Prostate gland (tissue), 2 donors: Measurements from ENCODE around the gene MLLT1.

ENCODE experiments used
- CTCF ChIP-seq, 4 experiments: fragments of 200-600 bp in 2 of 4; fragments of 450-650 bp in 2 of 4; sonication (generic) in 2 of 4; IDR thresholded peaks; 1 replicate in 3 of 4; 2 replicates in 1 of 4; pipeline ENCODE4 v1.5.1; 2016 to 2019; ENCODE audit warnings: antibody characterized with exemption in 4 of 4, mild to moderate bottlenecking in 2 of 4, moderate library complexity in 2 of 4
- POLR2A ChIP-seq: fragments of 450-650 bp; IDR thresholded peaks from one replicate; pipeline ENCODE4 v1.6.1; 2016; ENCODE audit warnings: antibody characterized with exemption, mild to moderate bottlenecking
- POLR2AphosphoS5 ChIP-seq: sonication (generic); formaldehyde crosslinking; IDR thresholded peaks from one replicate; pipeline ENCODE4 v1.6.1; 2017; ENCODE audit warnings: antibody characterized with exemption

GRCh38 chr19:6228551-6229215 lies 51.1 kb downstream of the MLLT1 start:
- no peak for TF ChIP-seq CTCF (IDR thresholded peaks at IDR 0.05)
- TF ChIP-seq POLR2A = no peak
- no peak for TF ChIP-seq POLR2AphosphoS5
